RPMI7951 (cell line): ENCODE results near the gene UNC79. TPM values are rescaled to one million over a fixed set of nuclear protein-coding genes. Genes with fewer than 3 reads are reported as not detected.

Experiments
- DNase-seq: peaks from one replicate; pipeline ENCODE4 v3.0.0-alpha.2; 2012; ENCODE audit warnings: low read depth
- total RNA-seq: library from RNA; depleted of rRNA; stranded (reverse); fragments of >200 nt; shearing (Covaris generic); gene quantifications from 2 replicates; pipeline ENCODE4 v1.2.3, GENCODE V29; 2014

UNC79 gene
- total RNA-seq, 1 experiment from 2014 or later, result not detected

GRCh38 chr14:93708311-93708734 lies 277.6 kb downstream of the UNC79 start:
- no peak for DNase-seq

GRCh38 chr14:93708800-93709199 lies 278.1 kb downstream of the UNC79 start:
- no peak for DNase-seq

GRCh38 chr14:93709249-93709648 lies 278.5 kb downstream of the UNC79 start:
- DNase-seq, result no peak

GRCh38 chr14:93712079-93712837 lies 281.5 kb downstream of the UNC79 start:
- no peak for DNase-seq

- DNase-seq, result no peak
Measured at GRCh38 chr14:93712838-93713724, 282.3 kb downstream of the UNC79 start.

- no peak for DNase-seq
Measured at GRCh38 chr14:93713726-93714405, 283.1 kb downstream of the UNC79 start.

GRCh38 chr14:93714605-93715004 lies 283.9 kb downstream of the UNC79 start:
- DNase-seq, result no peak

- DNase-seq, result no peak
Measured at GRCh38 chr14:93715279-93715927, 284.7 kb downstream of the UNC79 start.

- DNase-seq, result no peak
Measured at GRCh38 chr14:93716002-93716745, 285.4 kb downstream of the UNC79 start.

- DNase-seq, result no peak
Measured at GRCh38 chr14:93716746-93717667, 286.3 kb downstream of the UNC79 start.

- DNase-seq, result no peak
Measured at GRCh38 chr14:93717668-93718320, 287.1 kb downstream of the UNC79 start.

- no peak for DNase-seq
Measured at GRCh38 chr14:93719256-93719655, 288.5 kb downstream of the UNC79 start.

GRCh38 chr14:93720076-93720815 lies 289.5 kb downstream of the UNC79 start:
- DNase-seq, result no peak

- no peak for DNase-seq
Measured at GRCh38 chr14:93720981-93721483, 290.3 kb downstream of the UNC79 start.

GRCh38 chr14:93723001-93723400 lies 292.3 kb downstream of the UNC79 start:
- DNase-seq, result no peak

GRCh38 chr14:93725002-93725582 lies 294.4 kb downstream of the UNC79 start:
- DNase-seq, result no peak

GRCh38 chr14:93725993-93726392 lies 295.3 kb downstream of the UNC79 start:
- no peak for DNase-seq
